GM12878 (cell line): ENCODE measurements around the gene PRR16. TPM values are rescaled to one million over a fixed set of nuclear protein-coding genes. Genes with fewer than 3 reads are reported as not detected.

ENCODE experiments used
- ATAC-seq: fragments of 200-7000 bp; cut with Tn5 transposase; 3 replicates; pipeline ENCODE4 v1.9.1; 2020; ENCODE audit warnings: mild to moderate bottlenecking, moderate library complexity
- BruUV-seq: library from RNA; stranded (reverse); fragments of 400-500 nt; replicated peaks from 2 replicates; lab custom pipeline; 2021; lab: Mats Ljungman, UMichigan
- CTCF ChIA-PET: fragments of 300-600 bp; sonication (Branson Sonifier 250); formaldehyde crosslinking; extraction: SDS; loops from one replicate; lab custom pipeline; 2021; ENCODE audit warnings: inconsistent platforms; lab: Yijun Ruan, JAX
- POLR2A ChIA-PET: fragments of 350-600 bp; formaldehyde crosslinking; extraction: SDS; loops from one replicate; lab custom pipeline; 2021; ENCODE audit warnings: inconsistent platforms; lab: Charles Lee
- RAD21 ChIA-PET: fragments of 300-600 bp; sonication (Branson Sonifier 250); formaldehyde crosslinking; loops from one replicate; lab custom pipeline; 2023; ENCODE audit warnings: antibody characterized with exemption; ENCODE audit not compliant: unreplicated experiment; lab: Charles Lee
- SMC1A ChIA-PET: fragments of 300-600 bp; sonication (Branson Sonifier 250); formaldehyde crosslinking; loops from one replicate; lab custom pipeline; 2023; ENCODE audit not compliant: unreplicated experiment, uncharacterized antibody; lab: Charles Lee
- DNase-seq: peaks from one replicate; pipeline ENCODE4 v3.0.0-alpha.2; 2011; ENCODE audit warnings: low read depth, low spot score
- FAIRE-seq: peaks from 3 replicates; lab custom pipeline; 2011; peaks lifted over from hg19 to GRCh38; lab: Jason Lieb, UNC
- H2AFZ ChIP-seq: 2 replicates; pipeline ENCODE4 v1.6.0; 2011; ENCODE audit warnings: low read depth, low read length, control low read depth; ENCODE audit not compliant: control insufficient read depth
- H3K27ac ChIP-seq: 2 replicates; pipeline ENCODE4 v1.5.1; 2011; ENCODE audit warnings: control low read depth; ENCODE audit not compliant: control insufficient read depth, insufficient read depth
- H3K27me3 ChIP-seq, 2 experiments: replicated peaks in 1 of 2; 2 replicates each; pipeline versions ENCODE4 v1.6.0 to v1.6.1; 2011; ENCODE audit warnings: low read length in 1 of 2; ENCODE audit not compliant: control insufficient read depth in 2 of 2, insufficient read depth in 2 of 2
- H3K36me3 ChIP-seq, 2 experiments: 2 replicates each; pipeline ENCODE4 v1.5.1; 2011; ENCODE audit warnings: low read length in 1 of 2; ENCODE audit not compliant: control insufficient read depth in 2 of 2, insufficient read depth in 2 of 2
- H3K4me1 ChIP-seq: 2 replicates; pipeline ENCODE4 v1.6.1; 2011; ENCODE audit warnings: mild to moderate bottlenecking, low read length, moderate library complexity, mixed read lengths; ENCODE audit not compliant: control insufficient read depth, insufficient read depth
- H3K4me2 ChIP-seq: 2 replicates; pipeline ENCODE4 v1.6.0; 2011; ENCODE audit warnings: control low read depth; ENCODE audit not compliant: control insufficient read depth, insufficient read depth
- H3K4me3 ChIP-seq: fragments of 200-600 bp; sonication (generic); 2 replicates; pipeline ENCODE4 v1.5.1; 2016
- H3K79me2 ChIP-seq: 2 replicates; pipeline ENCODE4 v1.6.0; 2011; ENCODE audit warnings: low read length; ENCODE audit not compliant: control insufficient read depth, insufficient read depth
- H3K9ac ChIP-seq: 2 replicates; pipeline ENCODE4 v1.8.0; 2011; ENCODE audit warnings: low read length, control low read depth, mixed read lengths; ENCODE audit not compliant: control insufficient read depth, insufficient read depth
- H3K9me3 ChIP-seq: replicated peaks from 3 replicates; pipeline ENCODE4 v1.5.1; 2011; ENCODE audit warnings: mild to moderate bottlenecking, low read length; ENCODE audit not compliant: control insufficient read depth, insufficient read depth
- H4K20me1 ChIP-seq: 2 replicates; pipeline ENCODE4 v1.6.0; 2011; ENCODE audit not compliant: control insufficient read depth, insufficient read depth
- ATF2 ChIP-seq: IDR thresholded peaks from 2 replicates; pipeline ENCODE4 v1.6.1; 2012; ENCODE audit warnings: low read length, inconsistent platforms
- BHLHE40 ChIP-seq, 2 experiments: fragments of 450-650 bp in 1 of 2; IDR thresholded peaks; 2 replicates each; pipeline ENCODE4 v1.6.1; 2011 to 2017; ENCODE audit warnings: low read depth in 2 of 2, borderline replicate concordance in 1 of 2, improper control_type of control experiment in 1 of 2, low read length in 1 of 2, mild to moderate bottlenecking in 1 of 2
- CBFB ChIP-seq: IDR thresholded peaks from 2 replicates; pipeline ENCODE4 v1.6.1; 2016; ENCODE audit warnings: antibody characterized with exemption, low read depth
- CHD4 ChIP-seq: fragments of 200-600 bp; sonication (generic); IDR thresholded peaks from 2 replicates; pipeline ENCODE4 v1.6.1; 2016; ENCODE audit warnings: mild to moderate bottlenecking
- FOS ChIP-seq: IDR thresholded peaks from 3 replicates; pipeline ENCODE4 v1.6.1; 2011; ENCODE audit warnings: borderline replicate concordance; ENCODE audit not compliant: insufficient read length; ENCODE audit errors: extremely low read depth
- GATAD2B ChIP-seq: fragments of 450-650 bp; conservative IDR thresholded peaks from 2 replicates; pipeline ENCODE4 v1.6.1; 2017; ENCODE audit warnings: low read depth, mild to moderate bottlenecking, moderate library complexity
- HDGF ChIP-seq: fragments of 450-650 bp; IDR thresholded peaks from 2 replicates; pipeline ENCODE4 v1.6.1; 2016; ENCODE audit warnings: antibody characterized with exemption
- HSF1 ChIP-seq: fragments of 150-350 bp; IDR thresholded peaks from 2 replicates; pipeline ENCODE4 v1.6.1; 2014; ENCODE audit warnings: mild to moderate bottlenecking, low read depth, low read length
- MAX ChIP-seq: IDR thresholded peaks from 2 replicates; pipeline ENCODE4 v1.6.1; 2012; ENCODE audit warnings: low read depth, low read length, improper control_type of control experiment
- MYC ChIP-seq: IDR thresholded peaks from 2 replicates; pipeline ENCODE4 v1.6.1; 2011; ENCODE audit warnings: mild to moderate bottlenecking, low read length, moderate library complexity, inconsistent platforms; ENCODE audit not compliant: insufficient read depth, insufficient replicate concordance, insufficient read length, severe bottlenecking
- NFYB ChIP-seq: IDR thresholded peaks from 2 replicates; pipeline ENCODE4 v1.6.1; 2011; ENCODE audit warnings: low read depth, mild to moderate bottlenecking, low read length, improper control_type of control experiment, moderate library complexity; ENCODE audit not compliant: insufficient read depth
- PML ChIP-seq: IDR thresholded peaks from 2 replicates; pipeline ENCODE4 v1.6.1; 2012; ENCODE audit warnings: low read length, inconsistent platforms
- RELA ChIP-seq: fragments of 450-650 bp; IDR thresholded peaks from 2 replicates; pipeline ENCODE4 v1.8.0; 2014; ENCODE audit warnings: borderline replicate concordance; ENCODE audit not compliant: partially characterized antibody
- SKIL ChIP-seq: fragments of 450-650 bp; IDR thresholded peaks from 2 replicates; pipeline ENCODE4 v1.6.1; 2017; ENCODE audit warnings: mild to moderate bottlenecking, low read depth, inconsistent platforms; ENCODE audit not compliant: poor library complexity, severe bottlenecking
- SREBF1 ChIP-seq: IDR thresholded peaks from 2 replicates; pipeline ENCODE4 v1.6.1; 2012; ENCODE audit warnings: mild to moderate bottlenecking, low read length
- WRNIP1 ChIP-seq: IDR thresholded peaks from 2 replicates; pipeline ENCODE4 v1.6.1; 2011; ENCODE audit warnings: low read depth, low read length, improper control_type of control experiment, borderline replicate concordance
- YY1 ChIP-seq: IDR thresholded peaks from 2 replicates; pipeline ENCODE4 v1.6.1; 2011; ENCODE audit warnings: low read depth, mild to moderate bottlenecking, low read length
- WGBS: methylation state at CpG from one replicate; pipeline ENCODE4 v1.1.6; 2016; ENCODE audit warnings: low lambda C conversion rate; ENCODE audit not compliant: insufficient replicate concordance, insufficient coverage; ENCODE audit errors: missing lambda C conversion rate; 5-methylcytosine and 5-hydroxymethylcytosine counted together
- in situ Hi-C: fragments of 300-500 bp; cut with MboI; formaldehyde crosslinking; loops from 9 replicates; pipeline ENCODE4 v1.14.3; 2018; ENCODE audit warnings: mixed read lengths
- intact Hi-C: fragments of 100-400 bp; cut with micrococcal nuclease; formaldehyde crosslinking; loops from one replicate; pipeline ENCODE4 v1.14.2; 2022; ENCODE audit not compliant: unreplicated experiment
- polyA plus RNA-seq, 11 experiments: library from polyadenylated mRNA; depleted of rRNA in 4 of 11; unstranded in 6 of 11; stranded (reverse) in 5 of 11; fragments of >200 nt; fragmentation: Nextera tagmentation in 4 of 11; fragmentation: Illumina TruSeq in 1 of 11; extraction: Ambion mirVana in 4 of 11; extraction: Trizol in 1 of 11; gene quantifications; 1 replicate in 1 of 11; 2 replicates in 10 of 11; pipeline versions ENCODE4 v1.2.1 to v1.2.3, GENCODE V29; 2011 to 2016; ENCODE audit warnings: inconsistent platforms in 2 of 11, missing spikeins in 2 of 11, low read depth in 1 of 11
- total RNA-seq, 4 experiments: library from RNA; depleted of rRNA in 3 of 4; stranded (reverse); fragments of >200 nt in 3 of 4; fragmentation: Illumina TruSeq in 1 of 4; extraction: Trizol in 1 of 4; gene quantifications; 2 replicates each; pipeline versions ENCODE4 v1.2.1 to v1.2.3, GENCODE V29; 2013 to 2021

Gene PRR16
- total and polyA plus RNA-seq, 10 of the 15 experiments (the other 5 are each of a cell fraction or from before 2014, with no cell fraction given): not detected

GRCh38 chr5:120419127-120419526 is 45.0 kb upstream of the PRR16 start:
- intact Hi-C loops: no loop called here
- ATAC-seq (no peak), FAIRE-seq (no peak), DNase-seq (no peak)
- in situ Hi-C loops: no loop called here
- no peak overlapping the region for H3K4me2 ChIP-seq
- ChIA-PET POLR2A (no interaction called here), RAD21 (no interaction called here), SMC1A (no interaction called here), CTCF (no interaction called here)
- no peak overlapping the region for H3K27ac ChIP-seq
- no peaks in the 10 kb centered on the region for H3K4me1 ChIP-seq
- H3K36me3 ChIP-seq: no peaks in the 10 kb centered on the region
- H3K4me3 ChIP-seq: no peak overlapping the region
- no peak overlapping the region for H2AFZ ChIP-seq
- H4K20me1 ChIP-seq: no peaks in the 10 kb centered on the region
- H3K9me3 ChIP-seq: no peaks in the 10 kb centered on the region
- 46% methylated on average over 3 of the region's 3 CpGs for WGBS
- H3K27me3 ChIP-seq: no peaks in the 10 kb centered on the region
- H3K9ac ChIP-seq: no peak overlapping the region
- H3K79me2 ChIP-seq: no peaks in the 10 kb centered on the region
- TF ChIP-seq MYC (no peak), SKIL (no peak), WRNIP1 (no peak), GATAD2B (no peak), YY1 (no peak), HSF1 (no peak), SREBF1 (no peak), NFYB (no peak), HDGF (no peak), RELA (no peak), CHD4 (no peak), FOS (no peak), BHLHE40 (IDR thresholded peaks at IDR 0.05; ENCODE audit: borderline replicate concordance in 1 of 2, low read depth in 2 of 2, low read length in 1 of 2) (no peak), MAX (no peak), ATF2 (no peak), CBFB (no peak), PML (no peak)
- BruUV-seq: no TSS peak
